ENCODE results near the gene QPCT.
A peak's percentile ranks its signal among the peaks of the same experiment; 100 is the strongest.
"Not testable (repeated sequence)": the region's sequence is repeated elsewhere in the genome, so short reads cannot be mapped to it uniquely, and the experiment has no call there.

Gene QPCT

DNA sequence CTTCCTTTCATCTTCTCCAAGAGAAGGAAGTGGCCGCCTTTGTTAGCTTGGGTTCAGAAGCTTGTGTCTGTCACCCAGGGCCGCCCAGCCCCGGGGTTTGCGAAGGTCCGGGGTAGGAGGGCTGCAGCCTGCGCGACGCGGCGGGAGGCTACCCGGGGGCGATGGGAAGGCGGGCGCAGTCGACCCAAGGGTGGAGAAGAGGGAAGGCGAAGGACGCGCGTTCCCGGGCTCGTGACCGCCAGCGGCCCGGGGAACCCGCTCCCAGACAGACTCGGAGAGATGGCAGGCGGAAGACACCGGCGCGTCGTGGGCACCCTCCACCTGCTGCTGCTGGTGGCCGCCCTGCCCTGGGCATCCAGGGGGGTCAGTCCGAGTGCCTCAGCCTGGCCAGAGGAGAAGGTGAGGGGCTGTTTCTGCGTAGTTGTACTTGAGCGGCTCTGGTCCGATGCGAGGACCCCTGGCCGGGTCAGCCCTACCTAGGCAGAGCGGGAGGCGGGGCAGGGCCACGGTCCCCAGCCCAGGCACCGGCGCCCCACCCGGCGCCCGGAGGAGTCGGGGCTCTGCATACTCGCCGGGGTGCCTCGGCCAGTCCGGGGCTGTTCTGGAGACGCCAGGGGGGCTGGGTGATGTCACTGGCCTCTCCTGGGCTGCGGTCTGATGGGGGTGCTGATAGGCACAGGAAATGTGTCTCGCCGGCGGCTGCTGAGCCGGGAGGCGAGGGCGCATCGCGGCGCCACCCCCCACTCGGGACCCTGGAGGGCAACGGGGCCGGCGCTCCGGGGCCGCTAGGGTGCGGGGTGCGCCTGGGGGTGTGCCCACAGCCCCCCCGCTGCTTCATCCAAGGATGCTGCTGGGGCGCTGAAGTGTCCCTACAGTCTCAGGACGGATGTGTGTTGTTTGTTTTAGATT is at the start of gene QPCT:
TSS of gene QPCT (plus strand) at position 178 of the 909 bp plus-strand sequence. CDS start at position 280, 102 bp downstream.
- peak within 1 kb of the TSS; percentile 42 for H3K4me3 ChIP-seq (ENCODE audit: control insufficient read depth, low read depth, low read length)
- no peak for DNase-seq (ENCODE audit: low read depth)
- TF ChIP-seq, protein P1, sequence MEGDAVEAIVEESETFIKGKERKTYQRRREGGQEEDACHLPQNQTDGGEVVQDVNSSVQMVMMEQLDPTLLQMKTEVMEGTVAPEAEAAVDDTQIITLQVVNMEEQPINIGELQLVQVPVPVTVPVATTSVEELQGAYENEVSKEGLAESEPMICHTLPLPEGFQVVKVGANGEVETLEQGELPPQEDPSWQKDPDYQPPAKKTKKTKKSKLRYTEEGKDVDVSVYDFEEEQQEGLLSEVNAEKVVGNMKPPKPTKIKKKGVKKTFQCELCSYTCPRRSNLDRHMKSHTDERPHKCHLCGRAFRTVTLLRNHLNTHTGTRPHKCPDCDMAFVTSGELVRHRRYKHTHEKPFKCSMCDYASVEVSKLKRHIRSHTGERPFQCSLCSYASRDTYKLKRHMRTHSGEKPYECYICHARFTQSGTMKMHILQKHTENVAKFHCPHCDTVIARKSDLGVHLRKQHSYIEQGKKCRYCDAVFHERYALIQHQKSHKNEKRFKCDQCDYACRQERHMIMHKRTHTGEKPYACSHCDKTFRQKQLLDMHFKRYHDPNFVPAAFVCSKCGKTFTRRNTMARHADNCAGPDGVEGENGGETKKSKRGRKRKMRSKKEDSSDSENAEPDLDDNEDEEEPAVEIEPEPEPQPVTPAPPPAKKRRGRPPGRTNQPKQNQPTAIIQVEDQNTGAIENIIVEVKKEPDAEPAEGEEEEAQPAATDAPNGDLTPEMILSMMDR (IDR thresholded peaks at IDR 0.05; ENCODE audit: control insufficient read depth, insufficient read depth, low read depth, low read length, missing control alignments): no peak

DNA sequence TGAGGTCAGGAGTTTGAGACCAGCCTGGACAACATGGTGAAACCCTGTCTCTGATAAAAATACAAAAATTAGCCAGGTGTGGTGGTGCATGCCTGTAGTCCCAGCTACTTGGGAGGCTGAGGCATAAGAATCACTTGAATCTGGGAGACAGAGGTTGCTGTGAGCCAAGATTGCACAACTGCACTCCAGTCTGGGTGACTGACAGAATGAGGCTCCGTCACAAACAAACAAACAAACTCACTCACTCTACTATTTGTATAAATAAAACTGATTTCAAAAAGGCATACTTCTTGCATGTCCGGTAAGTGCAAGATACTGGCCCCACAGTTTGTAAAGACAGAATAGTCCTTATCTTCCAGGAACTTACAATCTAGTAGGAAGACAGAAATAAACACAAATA is 49.6 kb upstream of the QPCT start:
- H3K4me3 ChIP-seq (ENCODE audit: control insufficient read depth, low read depth, low read length); DNase-seq (ENCODE audit: low read depth): not testable (repeated sequence)

DNA sequence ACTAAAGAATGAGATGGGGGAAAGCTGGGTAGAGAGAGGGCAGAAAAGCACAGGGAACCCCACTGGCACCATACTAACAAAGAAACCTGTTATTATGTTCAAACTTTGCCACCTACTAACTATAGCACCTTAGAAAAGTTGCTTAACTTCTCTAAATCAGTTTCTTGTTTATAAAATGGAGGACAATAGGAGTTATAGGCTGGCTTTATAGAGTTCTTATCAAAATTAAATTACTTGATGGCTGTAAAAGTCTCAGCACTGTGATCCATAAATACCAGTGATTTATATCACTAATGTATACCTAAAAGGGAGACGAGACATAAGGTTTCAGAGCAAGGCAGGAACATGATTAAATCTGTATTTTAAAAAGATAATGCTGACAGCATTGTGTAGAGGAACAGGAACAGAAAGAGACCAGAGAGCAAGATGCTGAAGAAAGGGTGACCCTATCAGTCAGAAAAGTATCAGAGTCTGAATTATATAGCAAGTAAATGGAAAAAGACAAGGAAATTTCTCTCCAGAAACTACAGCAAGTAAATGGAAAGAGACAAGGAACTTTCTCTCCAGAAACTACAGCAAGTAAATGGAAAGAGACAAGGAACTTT is 48.9 kb upstream of the QPCT start:
- no peak for DNase-seq (ENCODE audit: low read depth)
- TF ChIP-seq, protein P1 (IDR thresholded peaks at IDR 0.05; ENCODE audit: control insufficient read depth, insufficient read depth, low read depth, low read length, missing control alignments): no peak

DNA sequence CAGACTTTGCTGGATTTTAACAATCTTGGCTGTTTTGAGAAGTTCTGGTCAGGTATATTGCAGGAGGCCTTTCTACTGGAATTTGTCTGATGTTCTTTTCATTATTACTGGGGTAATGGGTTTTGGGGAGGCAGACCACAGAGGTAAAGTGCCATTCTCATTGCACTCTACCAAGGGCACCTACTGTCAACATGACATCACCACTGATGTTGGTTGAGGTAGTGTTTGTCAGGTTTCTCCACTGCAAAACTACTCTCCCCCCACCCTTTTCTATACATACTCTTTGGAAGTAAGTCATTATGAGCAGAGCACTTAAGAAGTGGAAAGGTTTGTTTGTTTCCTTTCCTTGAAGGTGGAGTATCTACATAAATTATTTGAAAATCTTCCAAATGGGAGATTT is 46.8 kb upstream of the QPCT start:
- TF ChIP-seq, protein P1 (IDR thresholded peaks at IDR 0.05; ENCODE audit: control insufficient read depth, insufficient read depth, low read depth, low read length, missing control alignments): no peak
- H3K4me3 ChIP-seq (ENCODE audit: control insufficient read depth, low read depth, low read length): no peak overlapping the region
- DNase-seq (ENCODE audit: low read depth): no peak

More for the DNA sequence above, 48.9 kb upstream of the QPCT start:
- H3K4me3 ChIP-seq (ENCODE audit: control insufficient read depth, low read depth, low read length): no peak overlapping the region

DNA sequence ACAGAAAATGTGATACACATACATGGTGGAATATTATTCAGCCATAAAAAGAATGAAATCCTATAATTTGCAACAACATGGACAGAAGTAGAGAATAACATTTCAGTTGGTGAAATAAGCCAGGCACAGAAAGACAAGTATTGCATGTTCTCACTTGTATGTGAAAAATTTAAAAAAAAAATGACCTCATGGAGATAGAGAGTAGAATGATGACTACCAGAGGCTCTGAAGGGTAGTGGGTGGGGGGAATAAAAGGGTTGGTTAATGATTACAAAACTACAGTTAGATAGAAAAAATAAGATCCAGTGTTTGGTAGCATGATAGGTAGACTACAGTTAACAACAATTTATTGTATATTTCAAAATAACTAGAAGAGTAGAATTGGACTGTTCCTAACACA is 44.3 kb upstream of the QPCT start:
- no peak overlapping the region for H3K4me3 ChIP-seq (ENCODE audit: control insufficient read depth, low read depth, low read length)
- TF ChIP-seq, protein P1 (IDR thresholded peaks at IDR 0.05; ENCODE audit: control insufficient read depth, insufficient read depth, low read depth, low read length, missing control alignments): no peak
- DNase-seq (ENCODE audit: low read depth): no peak

DNA sequence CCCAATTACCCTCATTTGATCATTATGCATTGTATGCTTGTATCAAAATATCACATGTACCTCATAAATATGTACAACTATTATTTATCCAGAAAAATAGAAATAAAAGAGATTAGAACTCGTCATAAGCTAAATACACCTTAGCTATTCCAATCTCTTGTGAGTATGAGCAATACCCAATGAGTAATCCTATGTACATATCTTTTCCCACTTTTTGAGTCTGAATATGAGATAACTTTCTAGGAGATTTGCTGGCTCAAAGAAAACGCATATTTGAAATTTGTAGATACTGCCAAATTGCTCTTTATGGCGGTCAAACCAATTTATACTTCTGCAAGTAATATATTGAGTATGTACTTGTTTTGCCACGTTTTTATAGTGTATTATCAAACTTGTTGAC is 43.9 kb upstream of the QPCT start:
- DNase-seq (ENCODE audit: low read depth): no peak
- TF ChIP-seq, protein P1 (IDR thresholded peaks at IDR 0.05; ENCODE audit: control insufficient read depth, insufficient read depth, low read depth, low read length, missing control alignments): no peak
- no peak overlapping the region for H3K4me3 ChIP-seq (ENCODE audit: control insufficient read depth, low read depth, low read length)

DNA sequence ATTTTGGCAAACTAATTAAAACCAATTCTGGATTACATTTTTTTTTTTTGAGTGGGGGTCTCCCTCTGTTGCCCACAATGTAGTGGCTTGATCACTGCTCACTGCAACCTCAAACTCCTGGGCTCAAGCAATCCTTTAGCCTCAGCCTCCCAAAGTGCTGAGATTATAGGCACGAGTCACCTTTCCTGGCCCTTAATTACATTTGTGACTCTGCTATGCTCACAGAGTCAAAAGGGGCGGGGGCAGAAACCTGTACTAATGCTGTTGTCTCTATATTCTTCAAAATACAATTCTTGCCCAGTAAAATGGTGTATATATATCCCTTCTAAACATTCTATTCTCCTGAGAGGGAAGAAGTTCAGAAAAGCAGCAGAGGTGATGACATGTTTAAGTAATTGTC is 43.0 kb upstream of the QPCT start:
- TF ChIP-seq, protein P1 (IDR thresholded peaks at IDR 0.05; ENCODE audit: control insufficient read depth, insufficient read depth, low read depth, low read length, missing control alignments): no peak
- no peak overlapping the region for H3K4me3 ChIP-seq (ENCODE audit: control insufficient read depth, low read depth, low read length)
- DNase-seq (ENCODE audit: low read depth): no peak

Measured in AG09309 (cell line).